GM19239 (cell line): ENCODE data around the gene MED31.
A peak's percentile ranks its signal among the peaks of the same experiment; 100 is the strongest.
"Not testable (repeated sequence)": the region's sequence is repeated elsewhere in the genome, so short reads cannot be mapped to it uniquely, and the experiment has no call there.

ENCODE experiments used
- DNase-seq: peaks from one replicate; pipeline ENCODE4 v3.0.0; 2011; ENCODE audit warnings: low spot score; ENCODE audit not compliant: insufficient read length
- FAIRE-seq: peaks from 2 replicates; lab custom pipeline; 2011; peaks lifted over from hg19 to GRCh38; lab: Jason Lieb, UNC

Gene MED31

DNA sequence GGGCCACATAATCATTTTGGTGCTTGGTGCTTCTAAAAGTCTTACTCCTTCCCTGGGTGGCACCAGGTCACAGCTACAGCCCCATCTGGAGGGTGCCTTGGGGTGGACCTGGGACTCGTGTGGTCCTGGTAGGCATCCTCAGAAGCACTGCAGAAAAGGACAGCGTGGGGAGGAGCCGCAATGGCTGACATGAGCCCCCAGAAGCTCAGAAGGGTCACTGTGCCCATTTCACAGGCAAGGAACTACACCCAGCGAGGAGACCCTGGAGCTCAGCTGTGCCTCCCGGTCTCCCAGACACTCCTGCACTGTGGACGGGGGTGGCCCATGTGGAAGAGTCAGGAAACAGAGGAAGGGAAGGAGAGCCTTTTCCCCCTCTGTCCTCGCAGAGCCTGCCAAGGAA, 26.5 kb upstream of the MED31 start:
- FAIRE-seq, result no peak
- no peak for DNase-seq

DNA sequence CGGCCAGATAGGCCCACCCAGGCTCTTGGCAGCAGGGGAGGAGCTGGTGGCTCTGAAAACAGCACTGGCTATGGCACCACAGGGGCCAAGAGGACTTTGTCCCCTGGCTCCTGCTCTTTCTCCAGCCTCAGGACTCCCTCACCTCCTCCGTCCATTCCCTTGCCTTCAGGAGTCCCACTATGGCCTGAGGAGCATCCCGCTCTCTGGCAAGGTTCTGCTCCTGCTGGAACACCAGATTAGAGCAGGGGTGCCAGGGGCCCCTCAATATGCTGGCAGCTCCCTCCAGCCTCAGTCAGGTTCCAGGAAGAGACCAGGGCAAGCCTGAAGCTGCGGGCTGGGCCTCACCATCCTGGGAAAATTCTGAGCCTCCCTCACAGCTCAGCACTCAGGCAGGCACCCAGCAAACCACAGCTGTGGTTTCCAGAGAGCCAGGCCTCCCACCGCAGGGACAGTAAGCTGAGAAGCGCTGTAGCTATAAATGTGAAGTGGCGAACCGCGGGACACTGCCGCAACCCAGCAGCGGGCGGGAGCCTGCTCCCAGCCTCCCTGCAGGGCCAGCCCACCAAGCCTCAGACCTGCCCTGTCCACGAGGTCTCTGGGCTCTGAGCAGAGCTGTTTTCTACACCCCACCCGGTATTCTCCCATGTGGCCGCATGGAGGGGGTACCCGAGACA, 25.9 kb upstream of the MED31 start:
- no peak for DNase-seq
- FAIRE-seq, result no peak

DNA sequence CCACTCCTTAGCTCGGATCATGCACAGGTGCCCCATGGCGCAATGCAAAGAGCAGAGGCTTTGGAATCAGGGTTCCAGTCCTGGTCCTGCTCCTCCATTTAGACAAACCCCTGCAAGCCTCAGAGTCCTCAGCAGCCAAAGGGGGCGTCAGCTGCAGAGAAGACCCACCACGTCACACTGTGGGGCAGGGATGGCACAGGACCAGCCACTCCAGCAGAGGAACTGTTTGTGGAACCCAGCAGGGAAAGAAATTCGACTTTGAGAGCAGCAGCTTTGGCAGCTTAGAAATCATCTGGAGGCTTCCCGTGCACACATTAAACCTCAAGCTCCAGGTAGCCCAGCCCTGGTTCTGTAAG, 25.4 kb upstream of the MED31 start:
- FAIRE-seq, result no peak
- no peak for DNase-seq

DNA sequence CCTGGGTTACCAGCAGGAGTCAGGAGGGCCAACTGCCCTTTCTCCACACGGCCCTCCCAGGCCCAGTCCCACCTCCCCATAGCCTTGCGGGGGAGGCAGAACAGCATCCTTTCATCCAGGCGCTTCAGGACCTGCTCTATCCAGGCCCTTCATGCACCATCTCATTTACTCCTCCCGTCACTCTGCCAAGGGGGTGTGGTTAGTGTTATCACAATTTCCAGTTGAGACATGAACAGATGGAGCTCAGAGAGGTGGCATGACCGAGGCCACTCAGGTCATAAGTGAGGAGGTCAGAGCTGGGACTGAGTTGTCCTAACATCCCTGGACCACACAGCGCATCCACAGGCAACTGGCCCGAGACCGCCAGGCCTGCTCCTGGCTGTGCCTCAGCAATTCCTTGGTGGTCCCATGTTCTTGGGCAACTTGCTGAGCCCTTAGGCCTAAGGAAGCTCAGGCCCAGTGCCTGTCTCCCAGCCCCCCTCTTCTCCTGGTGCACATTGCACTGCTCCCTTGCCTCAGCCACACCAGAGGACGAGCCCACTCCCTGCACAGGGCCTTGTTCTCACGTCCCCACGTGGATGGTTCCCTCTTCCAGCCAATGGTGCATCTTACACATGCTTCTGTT, 23.9 kb upstream of the MED31 start:
- DNase-seq, result no peak
- no peak for FAIRE-seq

DNA sequence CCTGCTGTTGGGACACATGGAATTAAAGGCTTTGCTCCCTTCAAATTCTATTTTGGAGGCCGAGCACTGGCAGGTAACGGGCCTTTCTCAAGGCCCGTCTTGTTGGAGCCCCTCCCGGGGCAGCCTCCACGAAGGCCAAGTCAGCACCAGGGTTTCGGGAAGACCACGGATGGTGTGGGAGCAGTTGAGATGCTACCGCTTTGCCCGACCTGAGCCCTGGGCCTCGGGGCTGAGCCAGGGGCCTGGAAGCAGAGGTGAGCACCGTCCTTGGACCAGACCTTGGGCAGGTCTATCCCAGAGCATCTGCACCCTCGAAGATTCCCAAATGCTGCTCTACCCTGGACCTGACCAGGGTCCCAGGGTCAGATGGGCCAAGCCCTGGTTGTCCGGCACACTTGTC, 23.2 kb upstream of the MED31 start:
- FAIRE-seq, result no peak
- DNase-seq, result no peak

DNA sequence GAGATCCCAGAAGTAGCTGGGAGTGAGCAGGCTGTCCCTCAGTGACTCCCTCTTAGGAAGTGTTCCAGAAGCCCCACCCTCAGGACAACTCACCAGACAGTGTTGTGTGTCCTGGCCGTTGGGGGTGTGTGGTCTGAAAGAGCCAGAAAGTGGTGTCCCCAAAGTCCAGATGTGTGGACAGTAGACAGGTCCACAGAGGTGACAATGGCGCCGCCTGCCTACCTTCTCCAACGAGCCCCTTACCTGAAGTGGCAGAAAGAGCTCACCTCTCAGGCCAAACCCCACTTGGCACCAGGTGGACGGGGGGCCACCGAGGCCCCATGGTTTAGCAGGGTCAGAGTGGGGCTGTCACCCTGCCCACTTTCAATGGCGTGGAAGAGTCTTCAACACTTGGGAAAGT, 20.0 kb upstream of the MED31 start:
- DNase-seq (no peak), FAIRE-seq (no peak)

DNA sequence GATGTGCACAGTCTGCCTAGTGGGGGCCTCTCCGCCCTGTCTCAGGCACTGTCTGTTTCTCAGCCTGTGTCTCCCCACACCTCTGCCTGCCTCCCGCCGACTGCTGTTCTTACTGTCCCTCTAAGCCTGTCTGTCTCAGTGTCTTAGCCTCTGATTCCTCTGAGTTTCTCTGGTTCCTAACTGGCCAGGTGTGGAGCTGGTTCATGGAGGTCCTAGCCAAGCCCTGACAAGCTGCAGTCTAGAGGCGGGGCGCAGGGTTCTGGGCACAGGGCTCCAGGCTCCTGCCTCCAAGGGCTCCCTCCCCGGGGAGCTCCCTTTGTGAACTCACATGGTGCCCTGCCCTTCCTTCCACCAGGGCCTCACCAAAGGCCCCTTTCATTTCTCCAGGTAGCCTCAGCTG, 19.6 kb upstream of the MED31 start:
- FAIRE-seq (no peak), DNase-seq (no peak)

DNA sequence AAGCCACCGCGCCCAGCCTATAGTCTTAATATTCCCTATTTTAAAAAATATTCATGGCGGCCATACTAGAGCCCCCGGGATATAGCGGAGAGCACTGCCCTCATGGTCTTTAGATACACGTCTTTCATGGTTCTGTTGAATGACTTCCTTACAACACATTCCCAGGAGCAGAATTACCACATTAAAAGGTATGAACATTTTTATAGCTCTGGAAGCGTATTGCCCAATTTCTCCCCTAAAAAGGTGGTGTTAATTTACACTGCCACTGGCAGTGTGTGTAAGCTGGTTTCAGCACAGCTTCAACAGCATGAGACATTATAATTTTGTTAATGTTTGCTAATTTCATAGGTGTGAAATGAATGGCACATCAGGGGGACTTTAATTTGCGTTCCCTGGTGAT, 19.2 kb upstream of the MED31 start:
- no peak for DNase-seq
- no peak for FAIRE-seq

DNA sequence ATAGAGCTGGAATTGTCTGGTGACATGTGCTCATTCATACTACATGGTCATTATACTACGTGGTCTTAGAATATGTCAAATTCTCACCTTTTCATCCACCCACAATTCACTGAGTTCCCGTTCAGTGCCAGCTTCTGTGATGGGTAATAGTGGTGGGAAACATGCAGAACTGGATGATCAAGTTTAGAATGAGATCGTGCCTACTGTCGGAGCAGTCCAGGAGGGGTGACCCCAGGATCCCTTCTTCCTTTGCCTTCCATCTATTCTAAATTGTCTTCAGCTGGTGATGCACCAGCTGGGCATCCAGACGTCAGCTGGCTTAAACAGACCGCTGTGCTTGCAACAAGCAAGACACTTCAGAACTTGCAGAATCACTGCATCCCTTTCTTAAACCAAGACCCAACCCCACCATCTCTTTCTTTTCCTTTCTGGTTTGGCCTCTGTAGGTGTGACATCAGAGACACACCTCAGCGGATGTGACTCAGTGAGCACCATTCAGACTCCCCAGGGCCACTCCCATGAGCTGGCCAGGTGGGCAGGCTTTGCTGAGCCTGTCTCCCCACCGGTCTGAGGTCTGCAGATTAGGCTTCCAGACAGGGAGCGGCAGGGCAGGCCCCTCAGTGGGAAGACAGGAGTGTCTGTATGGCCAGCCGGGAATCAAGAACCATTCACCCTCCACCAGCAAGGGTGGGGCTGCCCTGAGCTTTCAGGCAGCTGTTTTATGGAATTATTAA, 18.2 kb upstream of the MED31 start:
- DNase-seq (no peak), FAIRE-seq (no peak)

DNA sequence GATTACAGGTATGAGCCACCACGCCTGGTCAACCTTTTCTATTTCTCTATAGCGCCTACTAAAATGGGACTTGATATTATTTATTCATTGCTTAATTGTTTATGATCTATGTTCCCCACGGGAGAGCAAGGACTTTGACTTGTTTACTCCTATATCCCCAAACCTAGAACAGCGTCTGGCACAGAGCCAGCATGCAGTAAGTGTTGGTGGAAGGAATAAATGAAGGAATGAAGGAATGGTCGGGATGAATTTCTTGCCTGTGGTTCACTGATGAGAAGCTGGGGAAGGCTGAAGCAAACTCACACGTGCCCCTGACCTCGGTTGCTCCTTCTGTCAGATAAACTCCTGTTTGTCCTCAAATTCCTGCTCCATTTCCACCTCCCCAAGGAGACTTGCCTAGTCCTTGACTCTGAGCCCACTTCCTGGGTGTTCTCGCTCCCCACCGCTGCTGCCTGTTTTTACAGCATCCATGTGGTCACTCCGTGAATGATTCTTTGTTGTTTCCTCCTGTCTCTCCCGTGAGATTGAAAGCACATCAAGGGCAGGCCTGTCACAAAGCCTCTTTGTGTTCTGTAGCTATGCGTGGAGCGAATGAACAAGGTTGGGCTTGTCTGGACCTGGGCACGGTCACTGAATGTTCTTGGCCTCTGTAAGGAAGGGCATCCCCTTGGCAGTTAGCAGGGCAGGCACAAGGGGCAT, 17.5 kb upstream of the MED31 start:
- FAIRE-seq (no peak), DNase-seq (no peak)

DNA sequence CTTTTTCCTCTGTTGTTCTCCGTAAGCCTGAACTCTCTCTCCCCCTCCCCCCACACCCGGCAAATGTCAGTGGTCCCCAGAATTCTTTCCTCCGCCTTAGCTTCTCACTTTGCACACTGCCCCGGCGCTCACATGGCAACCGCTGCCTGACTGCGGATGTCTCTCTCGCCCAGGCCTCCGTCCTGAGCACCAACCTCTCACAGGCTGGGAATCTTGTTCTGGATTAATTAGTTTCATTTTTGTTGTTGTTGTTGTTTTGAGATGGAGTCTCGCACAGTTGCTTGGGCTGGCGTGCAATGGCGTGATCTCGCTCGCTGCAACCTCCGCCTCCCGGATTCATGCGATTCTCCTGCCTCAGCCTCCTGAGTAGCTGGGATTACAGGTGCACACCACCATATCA, 16.8 kb upstream of the MED31 start:
- no peak for FAIRE-seq

DNA sequence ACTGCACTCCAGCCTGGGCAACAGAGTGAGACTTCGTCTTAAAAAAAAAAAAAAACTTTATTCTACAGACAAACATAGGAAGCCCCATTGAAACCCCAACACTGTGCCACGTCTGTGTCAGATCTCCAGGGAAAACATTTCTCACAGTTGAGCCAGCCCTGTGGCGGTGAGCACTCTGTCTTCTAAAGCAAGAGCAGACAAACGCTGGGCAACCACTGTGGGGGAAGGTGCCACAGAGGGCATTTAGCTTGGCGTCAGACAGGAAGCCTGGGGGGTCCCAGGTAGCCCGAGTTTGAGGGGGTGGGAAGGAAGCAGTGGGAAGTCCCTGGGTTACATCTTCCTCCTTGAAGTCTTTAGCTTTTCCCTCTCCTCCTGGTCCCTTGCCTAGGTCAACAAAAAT, 16.1 kb upstream of the MED31 start:
- FAIRE-seq, result no peak

More for the DNA sequence above, 16.8 kb upstream of the MED31 start:
- no peak for DNase-seq

DNA sequence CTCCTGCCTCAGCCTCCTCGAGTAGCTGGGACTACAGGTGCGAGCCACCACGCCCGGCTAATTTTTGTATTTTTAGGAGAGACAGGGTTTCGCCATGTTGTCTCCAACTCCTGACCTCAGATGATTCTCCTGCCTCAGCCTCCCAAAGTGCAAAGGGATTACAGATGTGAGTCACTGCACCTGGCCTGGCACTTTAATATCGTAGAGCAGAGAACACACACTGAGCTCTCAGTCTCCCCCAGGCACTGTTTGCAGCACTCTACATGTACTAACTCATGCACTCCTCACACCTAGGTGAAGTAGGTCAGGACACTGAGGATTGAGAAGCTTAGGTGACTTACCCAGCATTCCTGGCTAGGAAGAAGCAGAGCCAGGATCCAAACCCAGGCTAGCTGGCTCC, 15.2 kb upstream of the MED31 start:
- FAIRE-seq, result no peak
- no peak for DNase-seq

More for the DNA sequence above, 16.1 kb upstream of the MED31 start:
- DNase-seq, result no peak

DNA sequence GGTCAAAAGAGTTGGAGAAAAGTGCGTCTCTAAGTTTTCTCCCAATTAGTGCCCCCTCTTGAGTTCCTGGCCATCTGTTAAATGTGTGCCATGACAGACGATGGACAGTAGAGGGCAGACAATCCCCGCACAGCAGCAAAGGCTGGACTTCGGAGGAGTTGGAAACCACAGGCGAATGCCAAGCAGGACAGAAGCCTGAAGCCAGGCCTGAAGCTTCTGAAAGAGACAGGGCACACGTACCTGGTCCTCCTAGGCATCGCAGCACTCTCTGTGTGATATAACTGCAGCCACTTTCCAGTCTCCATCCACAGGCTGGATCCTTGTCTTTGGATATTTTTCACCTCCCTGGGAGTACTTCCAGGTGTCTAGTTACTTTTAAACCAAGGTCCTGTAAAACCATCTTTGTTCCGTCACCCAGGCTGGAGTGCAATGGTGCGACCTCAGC, 14.7 kb upstream of the MED31 start:
- peak; percentile 65 for DNase-seq
- peak; percentile 93 for FAIRE-seq

DNA sequence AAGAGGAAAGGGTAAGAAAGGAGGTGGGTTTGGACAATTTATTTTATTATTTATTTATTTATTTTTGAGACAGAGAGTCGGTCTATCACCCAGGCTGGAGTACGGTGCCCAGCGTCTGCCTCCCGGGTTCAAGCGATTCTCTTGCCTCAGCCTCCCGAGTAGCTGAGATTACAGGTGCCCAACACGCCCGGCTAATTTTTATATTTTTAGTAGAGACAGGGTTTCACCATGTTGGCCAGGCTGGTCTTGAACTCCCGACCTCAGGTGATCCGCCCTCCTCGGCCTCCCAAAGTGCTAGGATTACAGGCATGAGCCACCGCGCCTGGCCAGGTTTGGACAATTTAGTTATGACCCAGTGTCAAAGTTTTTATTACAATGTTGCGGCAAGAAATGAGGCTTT, 11.8 kb upstream of the MED31 start:
- FAIRE-seq, result not testable (repeated sequence)

DNA sequence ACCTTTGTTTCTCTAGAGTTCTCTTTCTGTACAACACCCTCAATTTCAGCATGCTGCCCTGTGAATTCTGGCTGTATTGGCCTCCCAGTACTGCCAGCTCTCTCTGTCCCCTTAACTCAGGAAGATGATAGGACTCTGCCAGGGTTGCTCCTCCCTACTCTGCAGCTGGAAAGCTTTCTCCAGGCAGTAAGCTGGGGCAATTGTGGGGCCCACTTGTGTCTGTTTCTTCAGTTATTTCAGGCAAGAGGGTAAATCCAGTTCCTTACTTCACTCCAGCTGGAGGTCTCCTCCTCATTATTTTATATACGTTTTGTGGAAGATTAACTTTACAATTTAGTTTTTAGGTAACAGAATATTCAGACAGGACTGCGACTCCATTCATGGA, 10.1 kb upstream of the MED31 start:
- no peak for DNase-seq

More for the DNA sequence above, 11.8 kb upstream of the MED31 start:
- DNase-seq, result not testable (repeated sequence)

DNA sequence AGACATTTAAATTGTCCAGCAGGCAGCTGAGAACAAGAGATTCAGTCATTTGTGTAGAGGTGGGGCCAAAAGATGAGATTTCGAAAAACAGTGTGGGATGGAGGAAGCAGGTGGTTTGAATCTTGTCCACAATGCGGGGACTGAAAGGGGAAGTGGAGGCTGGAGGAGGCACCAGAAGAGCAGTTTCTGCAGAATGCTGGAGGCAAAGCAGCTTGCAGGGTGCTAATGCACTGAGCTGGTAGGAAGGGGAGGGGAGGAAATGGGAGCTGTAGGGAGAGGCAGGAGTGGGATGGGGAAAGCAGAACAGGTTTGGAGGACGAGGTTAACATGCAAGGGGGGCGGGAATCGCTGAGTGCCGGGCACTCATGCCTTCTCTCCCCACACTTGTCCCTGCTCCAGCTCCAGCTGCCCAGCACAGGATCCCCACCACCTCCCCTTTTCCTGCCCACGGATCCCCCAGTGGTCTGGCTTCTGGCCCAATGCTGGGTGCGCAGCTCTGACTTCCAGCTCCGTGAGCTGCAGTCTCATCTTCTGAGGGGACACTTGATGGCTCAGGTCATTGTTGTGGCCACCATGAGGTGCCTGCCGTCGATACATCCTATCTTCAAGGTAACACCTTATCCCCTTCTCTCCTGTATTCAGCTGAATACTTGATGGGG, 9.5 kb upstream of the MED31 start:
- DNase-seq, result peak; percentile 48
- FAIRE-seq, result peak; percentile 99

More for the DNA sequence above, 10.1 kb upstream of the MED31 start:
- FAIRE-seq, result no peak

DNA sequence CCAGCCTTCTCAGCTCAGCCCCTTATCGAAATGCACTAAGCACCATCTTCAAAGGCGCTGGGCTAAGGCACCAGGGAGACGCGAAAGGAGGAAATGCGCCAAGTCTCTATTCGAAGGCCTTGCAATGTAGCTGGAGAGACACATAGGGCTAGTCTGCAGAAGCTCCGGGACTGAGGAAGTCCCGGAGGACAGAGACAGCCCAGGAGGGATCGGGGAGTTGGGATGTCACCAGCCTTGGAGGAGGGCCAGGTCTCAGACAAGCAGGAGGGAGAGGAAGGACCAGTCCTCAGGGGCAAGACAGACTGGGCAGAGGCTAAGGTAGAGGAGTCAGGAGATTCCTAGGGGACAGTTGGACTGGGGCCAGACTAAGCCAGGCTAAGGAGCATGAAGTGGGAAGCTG, 8.7 kb upstream of the MED31 start:
- DNase-seq, result no peak
- no peak for FAIRE-seq

DNA sequence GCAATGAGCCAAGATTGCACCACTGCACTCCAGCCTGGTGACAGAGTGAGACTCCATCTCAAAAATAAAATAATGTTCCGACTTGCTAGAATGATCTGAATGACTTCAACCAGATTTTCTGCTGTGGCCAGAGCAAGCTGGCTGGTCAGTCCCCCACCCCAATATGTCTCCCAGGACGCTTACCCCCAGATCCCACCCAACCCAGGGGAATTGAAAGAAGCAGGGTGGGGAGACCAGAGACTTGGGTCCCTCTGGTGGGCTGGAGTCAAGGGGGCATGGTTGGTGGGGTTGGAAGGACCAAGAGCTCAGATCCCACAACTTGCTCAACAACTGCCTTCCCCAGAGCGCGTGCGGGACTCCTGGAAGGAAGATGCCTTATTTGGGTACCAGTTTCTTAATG, 7.0 kb upstream of the MED31 start:
- DNase-seq, FAIRE-seq: not testable (repeated sequence)

DNA sequence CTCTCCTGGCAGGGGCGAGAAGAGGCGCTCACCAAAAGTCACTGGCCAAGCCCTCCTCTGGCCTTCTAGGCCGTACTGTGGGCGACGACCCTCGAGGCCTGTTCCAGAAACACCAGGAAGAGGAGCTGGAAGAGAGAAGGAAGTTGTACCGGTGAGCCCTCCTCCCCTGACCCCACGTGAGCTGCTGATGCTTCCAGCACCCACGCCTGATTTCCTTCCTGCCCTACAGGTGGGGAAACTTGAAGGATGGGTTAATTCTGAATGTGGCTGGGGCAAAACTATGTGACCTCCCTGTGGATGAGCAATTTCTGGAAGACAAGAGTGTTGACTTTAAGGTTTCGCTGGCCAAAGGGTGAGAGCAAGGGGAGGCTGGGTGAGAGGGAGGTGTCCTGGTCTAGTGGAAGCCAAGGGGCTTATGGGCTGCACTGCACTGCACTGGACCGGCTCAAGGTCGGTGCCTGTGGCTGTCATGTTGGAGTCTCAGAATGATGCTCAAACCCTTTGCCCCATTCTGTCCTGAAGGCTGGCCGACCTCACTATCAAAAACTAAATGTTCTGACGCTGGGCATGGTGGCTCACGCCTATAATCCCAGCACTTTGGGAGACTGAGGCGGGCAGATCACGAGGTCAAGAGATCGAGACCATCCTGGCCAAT, 6.4 kb upstream of the MED31 start:
- DNase-seq (no peak), FAIRE-seq (peak; percentile 56)
